Measurements from ENCODE around the gene C6orf132. TPM values are rescaled to one million over a fixed set of nuclear protein-coding genes. Genes with fewer than 3 reads are reported as not detected.
A peak's percentile ranks its signal among the peaks of the same experiment; 100 is the strongest.

C6orf132 gene
- total and polyA plus RNA-seq, 10 of the 15 experiments (the other 5 are each of a cell fraction or from before 2014, with no cell fraction given), result 0.04 to 0.05 TPM; not detected in 8

- no peak overlapping the region for H3K4me3 ChIP-seq
- intact Hi-C loops (cut with micrococcal nuclease; ENCODE audit: unreplicated experiment), result no loop called here
- H3K27me3 ChIP-seq (replicated peaks in 1 of 2; ENCODE audit: control insufficient read depth in 2 of 2, insufficient read depth in 2 of 2, low read length in 1 of 2), result no peaks in the 10 kb centered on the region
- in situ Hi-C loops (cut with MboI), result no loop called here
- H3K9ac ChIP-seq (ENCODE audit: control insufficient read depth, insufficient read depth, low read length), result no peak overlapping the region
- no TSS peak for BruUV-seq (replicated peaks)
- ATAC-seq, result no peak
- no peaks in the 10 kb centered on the region; a peak in 1 of 4 replicates for H3K36me3 ChIP-seq (ENCODE audit: control insufficient read depth in 2 of 2, insufficient read depth in 2 of 2, low read length in 1 of 2)
- CTCF ChIA-PET, result no interaction called here
- SMC1A ChIA-PET (ENCODE audit: uncharacterized antibody, unreplicated experiment), result no interaction called here
- no peaks in the 10 kb centered on the region for H3K4me1 ChIP-seq (ENCODE audit: control insufficient read depth, insufficient read depth, low read length)
- no peak overlapping the region for H2AFZ ChIP-seq (ENCODE audit: control insufficient read depth, low read depth, low read length)
- RAD21 ChIA-PET (ENCODE audit: unreplicated experiment), result no interaction called here
- POLR2A ChIA-PET, result no interaction called here
- FAIRE-seq, result no peak
- 65% methylated on average over 5 of the region's 5 CpGs for WGBS (ENCODE audit: insufficient coverage, insufficient replicate concordance, low lambda C conversion rate, missing lambda C conversion rate)
- H3K9me3 ChIP-seq (replicated peaks; ENCODE audit: control insufficient read depth, insufficient read depth, low read length), result no peaks in the 10 kb centered on the region
- TF ChIP-seq ZNF217 (IDR thresholded peaks at IDR 0.05) (no peak), CTCF (IDR thresholded peaks at IDR 0.05 in 2 of 3, conservative IDR thresholded peaks at IDR 0.05 in 1 of 3; ENCODE audit: control insufficient read depth in 2 of 3, extremely low read depth in 1 of 3, insufficient read depth in 1 of 3, low read depth in 3 of 3, low read length in 3 of 3) (0 out of 6 replicates have a peak, but pooled peaks of 1 of the 3 experiments have one; percentile 7)
- no peaks in the 10 kb centered on the region for H4K20me1 ChIP-seq (ENCODE audit: control insufficient read depth, insufficient read depth)
- H3K4me2 ChIP-seq (ENCODE audit: control insufficient read depth, insufficient read depth), result no peak overlapping the region
- no peak for DNase-seq (ENCODE audit: low read depth, low spot score)
- H3K27ac ChIP-seq (ENCODE audit: control insufficient read depth, insufficient read depth), result no peak overlapping the region
- no peaks in the 10 kb centered on the region for H3K79me2 ChIP-seq (ENCODE audit: control insufficient read depth, insufficient read depth, low read length)
Measured at GRCh38 chr6:42084889-42085288, 57.5 kb downstream of the C6orf132 start.

GRCh38 chr6:42083530-42083929 lies 58.9 kb downstream of the C6orf132 start:
- 95% methylated on average over 5 of the region's 5 CpGs for WGBS (ENCODE audit: insufficient coverage, insufficient replicate concordance, low lambda C conversion rate, missing lambda C conversion rate)
- H3K9me3 ChIP-seq (replicated peaks; ENCODE audit: control insufficient read depth, insufficient read depth, low read length), result no peaks in the 10 kb centered on the region
- no peak overlapping the region for H3K9ac ChIP-seq (ENCODE audit: control insufficient read depth, insufficient read depth, low read length)
- no peaks in the 10 kb centered on the region for H3K27me3 ChIP-seq (replicated peaks in 1 of 2; ENCODE audit: control insufficient read depth in 2 of 2, insufficient read depth in 2 of 2, low read length in 1 of 2)
- no peak overlapping the region for H3K27ac ChIP-seq (ENCODE audit: control insufficient read depth, insufficient read depth)
- FAIRE-seq (no peak), DNase-seq (ENCODE audit: low read depth, low spot score) (no peak), ATAC-seq (no peak)
- TF ChIP-seq ESRRA (IDR thresholded peaks at IDR 0.05; ENCODE audit: low read length), result no peak
- ChIA-PET SMC1A (ENCODE audit: uncharacterized antibody, unreplicated experiment) (no interaction called here), POLR2A (no interaction called here), CTCF (interaction anchor here (1.1 to 2.7 kb wide), 3 partner anchors 19 to 131 kb away, joined by 3 to 7 read pairs (median 3); no protein-coding TSS in a partner anchor), RAD21 (ENCODE audit: unreplicated experiment) (no interaction called here)
- no peak overlapping the region for H3K4me3 ChIP-seq
- BruUV-seq (replicated peaks), result no TSS peak
- H3K36me3 ChIP-seq (ENCODE audit: control insufficient read depth in 2 of 2, insufficient read depth in 2 of 2, low read length in 1 of 2), result no peaks in the 10 kb centered on the region; a peak in 1 of 4 replicates
- intact Hi-C loops (cut with micrococcal nuclease; ENCODE audit: unreplicated experiment), result no loop called here
- no peaks in the 10 kb centered on the region for H4K20me1 ChIP-seq (ENCODE audit: control insufficient read depth, insufficient read depth)
- H3K4me1 ChIP-seq (ENCODE audit: control insufficient read depth, insufficient read depth, low read length), result no peaks in the 10 kb centered on the region
- no peak overlapping the region for H2AFZ ChIP-seq (ENCODE audit: control insufficient read depth, low read depth, low read length)
- in situ Hi-C loops (cut with MboI), result no loop called here
- no peaks in the 10 kb centered on the region for H3K79me2 ChIP-seq (ENCODE audit: control insufficient read depth, insufficient read depth, low read length)
- H3K4me2 ChIP-seq (ENCODE audit: control insufficient read depth, insufficient read depth), result no peak overlapping the region

All from GM12878 (cell line).